Adrenal gland (tissue), 5 donors: ENCODE results near the gene ACVR1C.

Source experiments
- CTCF ChIP-seq, 6 experiments: fragments of 450-650 bp in 4 of 6; fragments of 200-600 bp in 2 of 6; sonication (generic) in 1 of 6; IDR thresholded peaks; 1 replicate in 5 of 6; 2 replicates in 1 of 6; pipeline versions ENCODE4 v1.5.1 to v1.8.0; 2016 to 2021; ENCODE audit warnings: antibody characterized with exemption in 6 of 6, mild to moderate bottlenecking in 2 of 6, moderate library complexity in 1 of 6
- POLR2A ChIP-seq, 2 donors: fragments of 450-650 bp; IDR thresholded peaks; one replicate each; pipeline ENCODE4 v1.6.1; 2017; ENCODE audit warnings: antibody characterized with exemption in 2 of 2, mild to moderate bottlenecking in 2 of 2, moderate library complexity in 1 of 2
- donor health status: DM: no; HTN: no; CAD: no.

GRCh38 chr2:157603198-157603597 is 25.5 kb downstream of the ACVR1C start:
- TF ChIP-seq CTCF (IDR thresholded peaks at IDR 0.05), result no peak
- no peak for TF ChIP-seq POLR2A (IDR thresholded peaks at IDR 0.05)
